ENCODE data around the gene TSC1.

The TSC1 gene

DNA sequence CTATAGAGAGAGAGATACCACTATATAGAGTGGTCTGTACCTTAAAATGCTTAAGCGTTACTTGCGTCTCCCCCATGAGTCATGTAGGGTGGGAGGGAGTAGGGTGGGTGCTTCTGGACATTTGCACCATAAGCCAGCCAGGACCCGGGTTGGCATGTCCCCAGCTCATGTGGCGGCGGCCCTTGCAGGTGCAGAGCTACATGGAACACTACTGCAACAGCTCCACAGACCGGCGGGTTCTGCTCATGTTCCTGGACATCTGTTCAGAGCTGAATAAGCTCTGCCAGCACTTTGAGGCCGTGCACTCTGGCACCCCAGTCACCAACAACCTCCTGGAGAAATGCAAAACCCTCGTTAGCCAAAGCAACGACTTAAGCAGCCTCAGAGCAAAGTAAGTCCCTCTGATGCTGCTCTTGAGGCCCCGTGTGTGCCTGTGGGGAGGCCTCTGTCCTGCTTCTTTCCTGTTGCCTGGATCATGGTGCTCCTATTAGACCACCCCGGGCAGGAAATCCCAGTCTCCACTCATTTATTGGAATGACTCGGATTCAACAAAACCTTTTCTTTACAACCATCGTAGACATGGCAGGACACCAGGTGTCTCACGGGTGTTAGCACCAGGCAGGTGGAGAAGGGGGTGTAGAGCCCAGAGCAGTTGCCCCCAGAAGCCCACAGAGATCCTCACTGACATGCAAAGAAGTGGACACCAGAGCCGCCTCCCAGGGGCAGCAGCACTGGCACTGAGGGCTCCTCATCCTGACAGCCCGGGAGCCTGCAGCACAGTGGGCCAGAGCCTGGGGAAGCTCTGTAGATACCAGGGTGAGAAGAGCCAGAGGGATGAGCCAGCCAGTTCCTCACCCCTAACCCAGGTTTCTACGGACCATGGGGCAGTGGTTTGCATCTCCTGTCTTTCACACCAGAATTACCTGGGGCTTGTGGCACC is 57.0 kb downstream of the TSC1 start:
- no peak for DNase-seq (ENCODE audit: low spot score)

DNA sequence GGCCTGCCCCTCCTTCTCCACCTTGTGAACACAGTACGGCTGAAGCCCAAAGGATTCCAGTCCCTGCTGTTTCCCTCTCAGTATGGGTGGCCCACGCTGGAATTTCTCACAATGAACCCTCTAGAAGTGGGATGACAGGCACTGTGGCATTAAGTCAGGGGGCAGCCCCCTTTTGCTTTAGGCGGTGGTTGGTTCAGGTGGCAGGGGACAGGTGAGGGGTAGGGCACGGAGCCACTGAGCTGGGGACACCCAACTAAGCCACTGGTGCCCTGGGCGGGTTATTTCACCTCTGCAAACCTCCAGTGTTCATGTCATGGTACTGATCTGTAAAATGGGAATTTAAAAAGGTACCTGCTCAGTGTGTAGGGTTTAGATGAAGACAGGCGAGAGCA is 58.1 kb downstream of the TSC1 start:
- DNase-seq (ENCODE audit: low spot score): no peak

DNA sequence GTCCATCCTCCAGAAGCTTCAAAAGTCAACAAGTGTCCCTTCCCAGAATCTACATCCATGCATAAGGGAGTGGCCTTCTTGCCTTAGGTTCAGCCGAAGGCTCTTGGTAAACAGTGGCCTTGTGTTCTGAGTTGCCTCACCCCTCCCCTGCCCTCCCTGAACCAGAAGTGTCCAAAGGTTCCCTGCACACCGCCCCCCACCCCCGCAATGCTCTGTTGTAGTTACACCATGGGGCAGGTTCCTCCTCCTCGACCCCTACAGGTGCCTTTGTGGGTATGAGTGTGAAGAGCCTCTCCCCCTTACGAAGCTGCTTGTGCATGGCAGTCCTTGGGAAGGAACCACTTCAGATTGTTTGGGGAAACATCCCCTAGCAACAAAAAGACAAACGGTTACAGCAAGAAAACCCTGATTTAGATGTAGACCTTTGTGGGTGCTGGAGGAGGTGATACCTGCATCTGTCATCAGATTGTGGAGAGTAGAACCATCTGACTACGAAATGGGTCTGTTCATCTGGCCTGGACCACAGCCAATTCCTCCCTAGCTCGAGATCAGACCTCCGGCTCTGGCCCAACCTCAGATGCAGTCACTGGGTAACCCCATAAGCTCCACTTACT is 58.6 kb downstream of the TSC1 start:
- no peak for DNase-seq (ENCODE audit: low spot score)

DNA sequence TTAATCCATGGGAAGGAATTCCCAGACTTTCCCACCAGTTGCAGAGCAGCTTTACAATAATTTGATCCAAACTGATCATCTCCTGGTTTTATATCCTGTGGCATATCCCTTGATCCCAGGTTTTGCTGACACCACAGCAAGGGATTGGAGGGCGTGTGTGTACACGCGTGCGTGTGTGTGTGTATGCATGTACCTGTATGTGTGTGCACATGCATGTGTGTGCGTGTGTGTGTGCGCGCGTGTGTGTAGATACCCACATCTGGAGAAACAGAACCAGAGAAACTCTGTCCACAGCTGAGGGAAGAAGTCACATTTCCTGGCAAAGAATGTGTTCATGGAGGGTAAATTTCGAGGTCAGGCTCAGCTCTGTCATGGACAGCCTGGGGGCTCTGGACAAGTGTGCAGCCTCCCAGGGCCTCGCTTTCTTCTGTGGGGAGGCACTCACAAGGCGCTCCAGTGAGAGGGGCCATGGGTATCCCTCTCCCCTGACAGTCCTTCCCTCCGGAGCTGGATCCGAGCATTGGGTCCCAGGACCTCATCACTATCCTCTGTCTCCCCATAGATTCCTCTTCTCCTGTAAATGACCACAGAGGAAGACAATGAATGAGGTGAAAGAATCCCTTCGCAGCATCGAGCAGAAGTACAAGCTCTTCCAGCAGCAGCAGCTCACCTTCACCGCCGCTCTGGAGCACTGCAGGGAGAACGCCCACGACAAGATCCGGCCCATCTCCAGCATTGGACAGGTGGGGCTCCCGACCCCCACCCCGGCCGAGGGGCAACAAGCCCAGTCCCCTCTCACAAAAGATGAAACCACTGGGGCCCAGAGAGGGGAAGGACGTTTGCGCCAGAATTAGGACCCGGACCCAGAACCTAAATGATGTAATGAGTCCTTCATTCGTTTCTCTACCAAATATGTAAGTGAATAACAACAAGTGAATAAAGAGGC is 60.8 kb downstream of the TSC1 start:
- no peak for DNase-seq (ENCODE audit: low spot score)

- DNase-seq (ENCODE audit: low spot score): no peak
Measured at GRCh38 chr9:132882616-132883015, 61.8 kb downstream of the TSC1 start.

DNA sequence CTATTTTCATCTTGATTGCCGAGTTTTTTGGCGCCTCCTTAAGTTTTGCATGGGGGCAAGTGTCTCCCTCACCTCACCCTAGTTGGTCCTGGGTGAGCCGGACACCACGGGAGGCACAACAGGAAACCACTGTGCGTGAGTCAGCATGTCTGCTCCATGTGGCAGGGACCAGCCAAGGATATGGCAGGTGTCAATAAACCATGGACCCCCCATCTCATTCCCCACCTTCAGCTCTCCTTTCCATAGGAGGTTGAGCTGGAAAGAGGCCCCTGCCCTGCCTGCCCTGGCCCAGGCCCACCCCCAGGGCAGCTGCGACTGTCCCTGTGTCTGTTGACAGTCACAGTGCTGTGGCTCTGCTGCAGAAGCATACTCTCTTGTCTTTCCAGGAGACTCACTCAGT is 62.6 kb downstream of the TSC1 start:
- DNase-seq (ENCODE audit: low spot score): no peak

DNA sequence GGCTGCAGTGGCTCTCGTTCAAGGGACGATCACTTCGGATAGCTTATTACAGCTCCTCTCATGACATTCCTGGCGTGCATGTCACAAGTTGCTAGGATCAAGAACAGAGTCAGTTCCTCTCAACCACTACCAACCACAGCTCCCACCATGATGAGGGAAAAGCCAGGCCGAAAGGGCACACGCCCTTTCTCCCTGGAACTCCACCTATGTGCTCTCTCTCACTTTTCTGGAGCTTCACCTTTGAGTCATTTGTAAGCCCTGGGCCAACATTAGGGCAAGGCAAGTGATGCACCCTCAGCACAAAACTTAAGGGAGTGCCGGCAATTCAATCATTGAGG is 64.1 kb downstream of the TSC1 start:
- DNase-seq (ENCODE audit: low spot score): no peak

GRCh38 chr9:132879457-132880323 is 64.7 kb downstream of the TSC1 start:
- no peak for DNase-seq (ENCODE audit: low spot score)

GRCh38 chr9:132878695-132879456 is 65.5 kb downstream of the TSC1 start, which contains the start of gene SPACA9:
Gene SPACA9 (plus strand): TSS chr9:132878898. CDS start chr9:132883948, 5,050 bp downstream.
- peak; percentile 78 for DNase-seq (ENCODE audit: low spot score)

DNA sequence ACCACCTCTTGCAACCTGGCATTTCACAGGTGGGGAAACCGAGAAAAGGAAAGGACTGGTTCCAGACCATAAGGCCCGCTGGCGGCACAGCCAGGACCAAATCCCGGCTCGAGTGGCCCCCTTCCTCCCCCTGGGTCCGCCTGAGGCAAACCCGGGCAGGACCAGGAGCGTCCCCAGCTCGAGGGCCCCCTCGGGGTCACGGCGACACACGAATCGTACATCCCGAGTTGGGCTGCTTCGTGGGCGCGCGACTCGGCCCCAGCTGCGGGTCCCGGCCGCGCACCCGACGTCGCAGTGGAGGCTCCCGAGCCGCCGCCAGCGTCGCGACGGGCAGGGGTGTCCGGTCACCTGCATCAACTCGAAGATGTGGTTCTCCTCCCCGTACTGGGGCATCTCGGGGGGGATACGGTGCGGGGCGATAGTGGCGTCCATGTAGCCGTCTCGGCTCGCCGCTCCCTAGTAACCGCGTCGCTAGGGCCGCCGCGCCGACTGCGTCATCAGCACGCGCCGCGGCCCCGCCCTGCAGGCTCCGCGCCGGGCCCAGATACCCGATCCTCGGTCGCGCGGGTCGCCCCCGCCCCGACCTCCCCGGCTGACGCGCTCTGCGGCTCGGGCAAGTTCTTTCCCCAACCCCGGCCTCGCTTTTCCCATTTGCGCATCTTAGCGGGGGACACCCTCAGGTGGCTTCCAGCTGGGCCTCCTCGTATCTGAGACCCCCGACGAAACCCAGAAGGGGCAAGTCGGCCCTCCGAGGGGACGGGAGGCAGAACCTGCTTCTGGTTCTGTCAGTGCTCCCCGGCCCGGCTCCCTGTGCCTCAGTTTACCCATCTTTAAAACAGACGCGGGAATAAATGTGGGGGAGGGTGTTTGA is 66.4 kb downstream of the TSC1 start, which contains the start of gene AK8:
TSS of gene AK8 (minus strand) at position 461 of the 871 bp plus-strand sequence. CDS start at position 432, 29 bp downstream.
- peak; percentile 90 for DNase-seq (ENCODE audit: low spot score)

DNA sequence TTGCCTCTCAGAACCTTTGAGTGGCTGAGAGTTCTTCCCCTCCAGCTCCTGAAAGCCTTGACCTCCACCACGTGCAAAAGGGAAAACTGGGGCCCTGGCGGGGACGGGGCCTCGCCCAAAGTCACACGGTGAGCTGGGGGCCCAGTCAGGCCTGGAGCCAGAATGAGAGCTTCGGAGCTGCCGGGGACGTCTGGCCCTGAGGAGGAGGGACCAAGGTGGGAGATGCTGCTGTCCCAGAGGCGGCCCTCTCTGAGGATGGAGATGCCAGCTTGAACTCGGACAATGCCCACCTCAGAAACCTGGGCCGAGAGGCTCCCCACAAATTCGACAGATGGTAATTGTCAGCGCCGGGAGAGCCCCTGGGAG is 67.0 kb downstream of the TSC1 start:
- no peak for DNase-seq (ENCODE audit: low spot score)

DNA sequence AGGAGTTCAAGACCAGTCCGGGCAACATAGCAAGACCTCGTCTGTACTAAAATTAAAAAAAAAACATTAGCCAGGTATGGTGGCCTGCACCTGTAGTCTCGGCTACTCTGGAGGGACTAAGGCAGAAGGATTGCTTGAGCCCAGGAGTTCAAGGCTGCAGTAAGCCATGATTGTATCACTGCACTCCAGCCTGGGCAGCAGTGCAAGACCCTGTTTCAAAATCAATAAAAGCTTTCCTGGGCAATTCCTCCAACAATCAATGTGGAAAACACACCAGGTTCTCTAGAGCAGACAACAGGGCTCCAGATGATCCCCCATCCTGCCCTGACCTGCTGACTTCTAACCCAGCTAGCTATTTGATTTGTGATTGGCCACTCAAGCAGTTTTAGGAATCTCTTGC is 67.6 kb downstream of the TSC1 start:
- no peak for DNase-seq (ENCODE audit: low spot score)

DNA sequence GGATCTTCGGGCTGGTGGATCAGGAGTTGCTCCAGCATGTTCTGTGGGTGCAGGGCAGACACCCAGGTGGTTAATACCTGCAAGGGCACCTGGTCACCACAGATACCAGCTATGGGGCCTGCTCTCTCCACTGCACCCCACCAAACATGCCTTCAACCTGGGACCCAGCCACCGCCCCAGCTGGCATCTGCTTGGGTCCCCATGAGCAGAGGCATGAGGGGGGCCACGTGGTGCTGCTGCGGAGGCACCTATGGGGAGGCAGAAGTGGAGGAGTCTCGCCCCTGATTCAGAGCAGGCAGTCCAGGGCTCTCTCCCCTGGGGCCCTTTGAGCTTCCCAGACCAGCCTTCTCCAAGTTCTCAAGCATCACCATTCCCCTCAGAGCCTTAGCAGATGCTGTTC is 69.3 kb downstream of the TSC1 start:
- DNase-seq (ENCODE audit: low spot score): no peak

GRCh38 chr9:132873403-132873802 is 71.0 kb downstream of the TSC1 start:
- no peak for DNase-seq (ENCODE audit: low spot score)

DNA sequence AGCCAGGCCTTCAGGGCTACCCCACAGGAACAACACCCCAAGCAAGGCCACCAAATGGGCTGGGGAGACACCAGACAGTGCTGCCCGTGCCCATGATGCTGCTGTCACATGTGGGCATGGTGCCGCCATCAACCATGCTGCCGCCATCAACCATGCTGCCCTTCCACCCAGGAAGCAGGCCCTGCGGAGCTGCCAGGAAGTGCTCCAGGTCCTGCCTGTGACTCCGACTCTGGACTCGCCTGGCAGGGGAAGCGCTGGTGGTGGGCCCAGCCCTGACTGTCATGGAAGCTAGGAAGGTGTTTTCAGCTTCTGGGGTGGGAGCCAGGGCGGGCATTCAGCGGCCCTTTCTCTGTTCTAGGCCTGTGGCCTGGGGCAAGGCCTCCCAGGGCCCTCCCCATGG is 75.2 kb downstream of the TSC1 start:
- no peak for DNase-seq (ENCODE audit: low spot score)

- DNase-seq (ENCODE audit: low spot score): no peak
Measured at GRCh38 chr9:132866898-132867297, 77.5 kb downstream of the TSC1 start.

DNA sequence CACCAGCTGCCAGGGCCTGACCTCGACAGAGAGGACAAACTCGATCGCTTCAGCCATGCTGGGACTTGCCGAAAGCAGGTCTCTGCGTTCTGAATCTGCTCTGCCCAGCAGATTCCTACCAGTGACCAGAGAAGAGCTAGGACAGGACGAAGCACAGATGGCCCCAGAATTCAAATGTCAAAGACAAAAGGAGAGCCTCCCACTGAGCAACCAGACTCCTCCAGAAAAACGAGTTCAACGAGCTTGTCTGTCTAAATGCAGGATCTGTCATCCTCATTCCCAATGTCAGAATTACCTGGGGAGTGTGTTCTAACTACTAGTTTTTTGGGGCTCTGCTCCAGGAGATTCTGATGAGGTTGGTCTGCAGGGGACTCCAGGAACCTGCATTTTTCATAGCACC is 79.7 kb downstream of the TSC1 start:
- no peak for DNase-seq (ENCODE audit: low spot score)

- no peak for DNase-seq (ENCODE audit: low spot score)
Measured at GRCh38 chr9:132864277-132864676, 80.1 kb downstream of the TSC1 start.

DNA sequence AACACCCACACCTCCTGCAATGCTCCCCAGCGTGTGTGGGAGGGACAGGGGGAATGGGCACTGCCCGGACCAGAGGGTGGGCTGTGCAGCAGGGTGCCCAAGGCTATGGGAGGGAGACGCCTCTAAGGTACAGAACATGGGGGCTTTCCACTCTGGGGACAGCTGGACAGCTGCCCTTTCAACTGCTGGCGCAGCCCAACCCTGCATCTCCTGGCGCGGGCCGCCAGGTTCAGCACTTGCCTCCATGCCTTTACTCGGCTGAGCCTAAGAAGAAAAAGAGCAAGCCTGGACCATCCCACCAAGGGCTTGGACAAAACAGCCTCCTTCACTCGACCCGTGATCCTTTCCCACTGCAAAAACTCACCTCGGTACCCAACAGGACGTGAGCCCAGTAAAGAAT is 81.3 kb downstream of the TSC1 start:
- no peak for DNase-seq (ENCODE audit: low spot score)

- DNase-seq (ENCODE audit: low spot score): no peak
Measured at GRCh38 chr9:132862533-132862932, 81.9 kb downstream of the TSC1 start.
